Neural progenitor cell (in vitro differentiated cells): Measurements from ENCODE around the gene NLRP6.
"Not testable (repeated sequence)": the region's sequence is repeated elsewhere in the genome, so short reads cannot be mapped to it uniquely, and the experiment has no call there.

ENCODE experiments used
- EZH2 ChIP-seq: fragments of 200-600 bp; sonication (generic); IDR thresholded peaks from 2 replicates; pipeline ENCODE4 v1.6.1; 2017; ENCODE audit warnings: antibody characterized with exemption, mild to moderate bottlenecking, moderate library complexity
- TF ChIP-seq, protein P1 (sequence below): fragments of 200-600 bp; sonication (generic); IDR thresholded peaks from 2 replicates; pipeline ENCODE4 v1.5.1; 2017; ENCODE audit warnings: antibody characterized with exemption, mild to moderate bottlenecking

DNA sequence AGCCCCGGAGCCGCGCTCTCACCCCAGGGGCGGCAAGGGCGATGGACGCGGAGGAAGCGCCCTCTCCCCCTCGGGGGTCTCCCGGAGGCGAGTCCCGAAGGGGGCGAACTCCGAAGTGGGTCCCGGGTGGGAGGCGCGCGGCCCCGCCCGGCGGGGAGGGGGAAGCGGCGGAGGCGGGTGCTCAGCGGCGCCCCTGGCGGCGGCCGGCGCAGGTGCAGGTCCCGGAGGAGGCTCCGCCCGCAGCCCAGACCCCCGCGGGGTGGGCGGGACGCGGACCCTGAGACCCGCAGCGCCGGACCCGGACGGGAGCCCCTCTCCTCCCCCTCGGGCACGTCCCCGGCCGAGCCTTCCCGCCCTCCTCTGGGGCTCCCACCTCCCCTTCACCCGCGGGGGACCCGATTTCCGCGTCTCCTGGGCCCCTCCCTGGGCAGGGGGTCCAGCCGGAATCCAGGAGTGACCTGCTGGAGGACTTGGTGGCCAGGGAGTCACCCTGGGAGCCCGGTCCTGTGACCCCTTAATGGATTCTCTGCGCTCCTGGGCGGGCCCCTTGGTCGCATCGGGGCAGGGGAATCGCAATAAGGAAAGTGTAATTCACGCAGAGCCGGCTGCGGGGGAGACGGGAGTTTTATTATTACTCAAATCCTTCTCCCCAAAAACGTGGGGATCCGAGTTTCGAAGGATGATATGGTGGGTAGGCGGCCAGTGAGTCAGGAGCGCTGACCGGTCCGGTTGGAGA lies 33.0 kb downstream of the NLRP6 start:
- TF ChIP-seq EZH2: not testable (repeated sequence)
- TF ChIP-seq, protein P1, sequence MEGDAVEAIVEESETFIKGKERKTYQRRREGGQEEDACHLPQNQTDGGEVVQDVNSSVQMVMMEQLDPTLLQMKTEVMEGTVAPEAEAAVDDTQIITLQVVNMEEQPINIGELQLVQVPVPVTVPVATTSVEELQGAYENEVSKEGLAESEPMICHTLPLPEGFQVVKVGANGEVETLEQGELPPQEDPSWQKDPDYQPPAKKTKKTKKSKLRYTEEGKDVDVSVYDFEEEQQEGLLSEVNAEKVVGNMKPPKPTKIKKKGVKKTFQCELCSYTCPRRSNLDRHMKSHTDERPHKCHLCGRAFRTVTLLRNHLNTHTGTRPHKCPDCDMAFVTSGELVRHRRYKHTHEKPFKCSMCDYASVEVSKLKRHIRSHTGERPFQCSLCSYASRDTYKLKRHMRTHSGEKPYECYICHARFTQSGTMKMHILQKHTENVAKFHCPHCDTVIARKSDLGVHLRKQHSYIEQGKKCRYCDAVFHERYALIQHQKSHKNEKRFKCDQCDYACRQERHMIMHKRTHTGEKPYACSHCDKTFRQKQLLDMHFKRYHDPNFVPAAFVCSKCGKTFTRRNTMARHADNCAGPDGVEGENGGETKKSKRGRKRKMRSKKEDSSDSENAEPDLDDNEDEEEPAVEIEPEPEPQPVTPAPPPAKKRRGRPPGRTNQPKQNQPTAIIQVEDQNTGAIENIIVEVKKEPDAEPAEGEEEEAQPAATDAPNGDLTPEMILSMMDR: not testable (repeated sequence)
